ENCODE results near the gene OR10AG1.

OR10AG1 gene

DNA sequence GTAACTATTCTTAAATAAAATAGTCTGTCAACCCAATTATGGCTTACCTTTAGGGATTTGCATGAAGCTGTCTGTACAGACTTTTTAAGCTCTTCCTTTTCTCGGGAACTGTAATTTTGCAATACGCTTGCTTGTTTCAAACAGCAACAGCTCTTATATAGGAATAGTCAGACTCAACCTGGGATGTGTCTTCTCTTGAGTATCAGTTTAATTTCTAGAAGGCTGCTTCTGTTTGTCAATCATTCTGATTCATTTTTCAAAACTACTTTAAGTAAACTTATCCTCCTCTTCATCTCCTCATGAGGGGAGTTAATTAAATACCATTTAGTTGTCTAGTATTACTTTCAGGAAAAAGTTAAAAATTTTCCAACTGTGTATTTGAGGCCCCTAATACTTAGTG lies at the start of gene OR10AG1:
OR10AG1 (minus strand) TSS at position 101 of the 400 bp plus-strand sequence; CDS start at position 63, 38 bp downstream.
- no peaks in the 10 kb centered on the region for H3K36me3 ChIP-seq (ENCODE audit: control insufficient read depth, insufficient read depth, low read length)
- H3K27ac ChIP-seq (ENCODE audit: low read depth, low read length) = no peak within 1 kb of the TSS
- no peak within 1 kb of the TSS for H3K9ac ChIP-seq (ENCODE audit: low read length)
- H3K27me3 ChIP-seq (ENCODE audit: control insufficient read depth, insufficient read depth, low read length) = no peaks in the 10 kb centered on the region
- no peak within 1 kb of the TSS for H3K4me3 ChIP-seq (ENCODE audit: low read length)
- no peaks in the 10 kb centered on the region for H3K4me1 ChIP-seq (ENCODE audit: control insufficient read depth, insufficient read depth, low read length)

DNA sequence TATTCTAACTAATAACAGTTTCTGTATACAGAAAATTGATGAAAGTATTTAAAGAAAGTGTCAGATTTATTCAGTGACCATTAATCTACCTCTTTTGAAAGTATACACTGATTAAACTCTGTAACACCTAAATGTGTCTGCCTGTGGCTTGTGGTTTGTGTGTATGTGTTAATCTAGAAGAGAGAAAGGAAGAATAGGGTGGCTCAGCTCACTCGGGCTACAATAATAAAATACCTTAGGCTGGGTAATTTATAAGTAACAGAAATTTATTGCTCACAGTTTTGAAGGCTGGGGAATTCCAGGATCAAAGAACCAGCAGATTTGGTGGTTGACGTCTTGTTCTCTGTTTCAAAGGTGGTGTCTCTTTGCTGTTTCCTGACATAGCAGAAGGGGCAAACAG lies 44.1 kb upstream of the OR10AG1 start:
- H3K4me1 ChIP-seq (ENCODE audit: control insufficient read depth, insufficient read depth, low read length) = no peaks in the 10 kb centered on the region
- no peaks in the 10 kb centered on the region for H3K27me3 ChIP-seq (ENCODE audit: control insufficient read depth, insufficient read depth, low read length)
- H3K27ac ChIP-seq (ENCODE audit: low read depth, low read length) = no peak overlapping the region
- H3K9ac ChIP-seq (ENCODE audit: low read length) = no peak overlapping the region
- H3K4me3 ChIP-seq (ENCODE audit: low read length) = no peak overlapping the region
- H3K36me3 ChIP-seq (ENCODE audit: control insufficient read depth, insufficient read depth, low read length) = no peaks in the 10 kb centered on the region

GRCh38 chr11:56010716-56011115 lies 41.0 kb upstream of the OR10AG1 start:
- no peaks in the 10 kb centered on the region for H3K36me3 ChIP-seq (ENCODE audit: control insufficient read depth, insufficient read depth, low read length)
- no peak overlapping the region for H3K4me3 ChIP-seq (ENCODE audit: low read length)
- no peaks in the 10 kb centered on the region for H3K27me3 ChIP-seq (ENCODE audit: control insufficient read depth, insufficient read depth, low read length)
- H3K9ac ChIP-seq (ENCODE audit: low read length) = no peak overlapping the region
- no peaks in the 10 kb centered on the region for H3K4me1 ChIP-seq (ENCODE audit: control insufficient read depth, insufficient read depth, low read length)
- H3K27ac ChIP-seq (ENCODE audit: low read depth, low read length) = no peak overlapping the region

DNA sequence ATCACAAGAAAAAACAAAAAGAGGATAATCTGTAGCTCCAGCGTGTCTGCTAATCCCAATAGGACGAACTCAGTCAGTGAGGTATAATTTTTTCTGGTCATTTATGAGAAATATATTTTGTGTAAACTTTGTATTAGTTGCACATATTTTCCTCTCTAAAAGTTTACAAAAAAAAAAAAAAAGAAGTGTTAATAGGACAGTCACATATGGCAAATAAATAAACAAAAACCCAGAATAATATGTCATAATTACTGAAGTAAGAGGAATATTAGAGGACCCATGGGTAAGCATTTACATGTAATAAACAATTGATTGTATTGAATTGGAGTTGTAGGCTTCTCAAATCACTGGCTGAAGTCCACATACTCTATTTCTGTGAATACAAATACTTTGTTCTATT lies 24.8 kb upstream of the OR10AG1 start, which contains the start of gene OR5F1:
OR5F1 (minus strand) TSS at position 101 of the 400 bp plus-strand sequence; CDS start at position 101, 0 bp downstream.
- H3K27ac ChIP-seq (ENCODE audit: low read depth, low read length) = no peak within 1 kb of the TSS
- H3K27me3 ChIP-seq (ENCODE audit: control insufficient read depth, insufficient read depth, low read length) = no peaks in the 10 kb centered on the region
- no peak within 1 kb of the TSS for H3K9ac ChIP-seq (ENCODE audit: low read length)
- no peaks in the 10 kb centered on the region for H3K4me1 ChIP-seq (ENCODE audit: control insufficient read depth, insufficient read depth, low read length)
- H3K36me3 ChIP-seq (ENCODE audit: control insufficient read depth, insufficient read depth, low read length) = no peaks in the 10 kb centered on the region
- H3K4me3 ChIP-seq (ENCODE audit: low read length) = no peak within 1 kb of the TSS

DNA sequence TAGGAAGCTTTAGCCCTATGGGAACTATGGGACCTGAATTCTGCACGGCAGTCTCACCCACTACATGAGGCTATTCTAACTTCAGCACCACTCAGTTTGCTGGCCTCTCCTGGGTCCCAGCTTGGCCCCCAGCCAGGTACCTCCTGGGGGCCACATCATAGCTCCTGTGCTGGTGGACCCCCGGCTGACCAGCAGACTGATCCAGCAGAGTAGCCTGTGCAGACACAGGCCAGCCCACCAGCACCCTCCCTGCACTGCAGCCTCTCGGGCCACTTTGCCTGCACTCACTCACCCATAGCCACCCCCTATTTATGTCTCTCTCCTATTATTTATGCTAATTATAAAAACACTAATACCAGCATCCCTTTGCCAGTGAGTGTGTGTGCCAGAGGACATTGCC lies 1.2 kb upstream of the OR10AG1 start:
- H3K36me3 ChIP-seq (ENCODE audit: control insufficient read depth, insufficient read depth, low read length) = no peaks in the 10 kb centered on the region

DNA sequence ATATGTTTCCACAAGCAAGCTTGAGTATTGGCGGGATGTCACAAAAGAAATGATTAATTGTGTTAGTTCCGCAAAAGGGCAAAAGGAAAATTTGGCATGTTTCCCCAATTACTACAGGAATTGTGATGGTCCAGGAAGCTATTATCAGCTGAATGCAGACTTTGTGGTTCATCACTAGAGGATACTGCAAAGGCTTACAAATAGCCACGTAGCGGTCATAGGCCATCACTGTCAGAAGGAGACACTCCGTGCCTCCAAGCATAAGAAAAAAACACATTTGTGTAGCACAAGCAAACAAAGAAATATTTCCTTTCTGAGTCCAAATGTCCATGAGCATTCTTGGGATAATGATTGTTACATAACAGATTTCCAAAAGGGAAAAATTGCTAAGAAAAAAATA lies 1.8 kb downstream of the OR10AG1 start:
- Histone ChIP-seq H3K4me3 (ENCODE audit: low read length) (no peak overlapping the region), H3K36me3 (ENCODE audit: control insufficient read depth, insufficient read depth, low read length) (no peaks in the 10 kb centered on the region), H3K27ac (ENCODE audit: low read depth, low read length) (no peak overlapping the region), H3K9ac (ENCODE audit: low read length) (no peak overlapping the region), H3K27me3 (ENCODE audit: control insufficient read depth, insufficient read depth, low read length) (no peaks in the 10 kb centered on the region), H3K4me1 (ENCODE audit: control insufficient read depth, insufficient read depth, low read length) (no peaks in the 10 kb centered on the region)

More for the DNA sequence above, 1.2 kb upstream of the OR10AG1 start:
- Histone ChIP-seq H3K9ac (ENCODE audit: low read length) (no peak overlapping the region), H3K27ac (ENCODE audit: low read depth, low read length) (no peak overlapping the region), H3K4me1 (ENCODE audit: control insufficient read depth, insufficient read depth, low read length) (no peaks in the 10 kb centered on the region), H3K4me3 (ENCODE audit: low read length) (no peak overlapping the region), H3K27me3 (ENCODE audit: control insufficient read depth, insufficient read depth, low read length) (no peaks in the 10 kb centered on the region)

DNA sequence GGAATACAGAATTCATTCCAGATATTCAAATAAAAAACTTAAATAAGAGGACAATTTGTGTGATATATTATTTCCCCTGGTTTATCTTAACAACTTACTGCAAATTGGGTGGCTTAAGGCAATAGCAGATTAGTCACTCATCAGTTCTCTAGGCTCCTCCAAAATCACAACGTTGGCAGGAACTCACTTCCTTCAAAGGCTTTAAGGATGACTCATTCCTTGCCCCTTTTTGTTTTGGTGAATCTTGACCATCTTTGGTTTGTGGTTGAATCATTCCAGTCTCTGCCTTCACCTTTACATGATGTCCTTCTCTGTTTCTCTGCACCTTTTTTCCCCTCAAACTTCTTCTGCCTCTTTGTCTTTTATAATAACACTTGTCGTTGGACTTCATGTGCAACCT lies 3.4 kb downstream of the OR10AG1 start:
- no peak overlapping the region for H3K27ac ChIP-seq (ENCODE audit: low read depth, low read length)
- H3K27me3 ChIP-seq (ENCODE audit: control insufficient read depth, insufficient read depth, low read length) = no peaks in the 10 kb centered on the region
- H3K4me1 ChIP-seq (ENCODE audit: control insufficient read depth, insufficient read depth, low read length) = no peaks in the 10 kb centered on the region
- no peaks in the 10 kb centered on the region for H3K36me3 ChIP-seq (ENCODE audit: control insufficient read depth, insufficient read depth, low read length)
- no peak overlapping the region for H3K9ac ChIP-seq (ENCODE audit: low read length)
- H3K4me3 ChIP-seq (ENCODE audit: low read length) = no peak overlapping the region

DNA sequence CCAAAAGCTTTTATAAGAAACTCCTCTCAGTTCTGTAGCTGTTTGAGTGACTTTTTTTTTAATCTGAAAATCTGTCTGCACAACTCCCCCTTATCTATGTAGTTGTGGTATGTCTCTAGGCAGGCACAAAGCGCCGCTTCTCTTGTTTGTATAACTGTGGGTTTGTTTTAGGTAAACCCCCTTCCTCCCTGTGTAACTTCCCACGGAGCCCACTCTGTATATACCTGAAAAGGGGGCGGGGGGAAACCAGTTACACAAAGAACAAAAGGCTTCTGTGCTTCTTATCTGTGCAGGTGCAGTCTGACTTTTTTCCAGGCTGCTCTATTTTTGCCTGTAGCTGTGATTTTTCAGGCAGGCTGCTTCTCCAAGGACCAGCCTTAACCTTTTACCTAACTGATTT lies 13.2 kb downstream of the OR10AG1 start:
- H3K9ac ChIP-seq (ENCODE audit: low read length) = no peak overlapping the region
- H3K4me1 ChIP-seq (ENCODE audit: control insufficient read depth, insufficient read depth, low read length) = no peaks in the 10 kb centered on the region
- H3K27ac ChIP-seq (ENCODE audit: low read depth, low read length) = no peak overlapping the region
- H3K4me3 ChIP-seq (ENCODE audit: low read length) = no peak overlapping the region
- H3K27me3 ChIP-seq (ENCODE audit: control insufficient read depth, insufficient read depth, low read length) = no peaks in the 10 kb centered on the region
- no peaks in the 10 kb centered on the region for H3K36me3 ChIP-seq (ENCODE audit: control insufficient read depth, insufficient read depth, low read length)

DNA sequence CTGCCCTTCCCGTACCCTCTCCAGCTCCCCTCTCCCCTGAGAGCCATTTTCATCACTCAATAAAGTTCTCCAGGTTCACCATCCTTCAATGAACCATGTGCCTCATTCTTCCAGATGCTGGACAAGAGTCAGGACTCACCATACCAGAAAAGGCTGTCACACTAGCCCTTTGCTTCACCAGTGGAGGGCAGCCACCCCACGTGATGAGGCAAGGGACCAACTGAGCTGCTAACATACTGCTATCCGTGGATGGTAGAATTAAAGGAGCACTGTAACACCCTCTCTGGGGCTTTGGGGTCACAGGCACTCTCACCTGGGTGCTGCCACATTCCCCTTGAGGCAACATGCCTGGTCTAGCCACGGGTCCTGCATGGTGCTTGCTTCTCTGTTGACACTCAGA lies 20.4 kb downstream of the OR10AG1 start:
- no peak overlapping the region for H3K9ac ChIP-seq (ENCODE audit: low read length)
- H3K27me3 ChIP-seq (ENCODE audit: control insufficient read depth, insufficient read depth, low read length) = no peaks in the 10 kb centered on the region
- no peak overlapping the region for H3K27ac ChIP-seq (ENCODE audit: low read depth, low read length)
- no peaks in the 10 kb centered on the region for H3K36me3 ChIP-seq (ENCODE audit: control insufficient read depth, insufficient read depth, low read length)
- H3K4me3 ChIP-seq (ENCODE audit: low read length) = no peak overlapping the region
- no peaks in the 10 kb centered on the region for H3K4me1 ChIP-seq (ENCODE audit: control insufficient read depth, insufficient read depth, low read length)

DNA sequence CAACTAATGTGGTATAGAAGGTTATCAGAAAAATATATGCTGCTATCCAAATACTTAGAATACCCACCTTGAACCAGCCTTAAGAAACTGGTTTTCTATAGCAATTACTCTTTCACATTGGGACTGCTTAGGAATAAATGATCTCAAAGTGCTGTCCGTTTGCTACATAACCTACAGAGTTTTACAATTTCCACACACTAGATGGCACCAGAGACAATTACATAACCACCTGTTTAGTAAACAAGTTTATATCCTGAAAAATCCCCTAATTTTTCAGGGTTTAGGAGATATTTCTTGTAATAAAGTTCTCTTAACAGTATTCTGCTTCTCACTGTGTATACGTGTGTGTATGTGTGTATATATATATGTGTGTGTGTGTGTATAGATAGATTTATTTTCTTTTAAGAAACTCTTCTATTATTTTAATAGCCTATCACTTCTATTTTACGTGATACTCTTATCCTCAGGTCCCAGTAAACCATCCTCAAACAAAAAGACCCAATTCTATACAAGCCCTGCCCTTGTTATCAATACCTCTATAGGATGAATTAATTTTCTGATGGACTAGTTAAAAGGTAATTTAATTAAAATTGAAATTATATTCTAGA lies 26.9 kb downstream of the OR10AG1 start:
- H3K36me3 ChIP-seq (ENCODE audit: control insufficient read depth, insufficient read depth, low read length) = no peaks in the 10 kb centered on the region
- H3K4me3 ChIP-seq (ENCODE audit: low read length) = no peak overlapping the region
- H3K27ac ChIP-seq (ENCODE audit: low read depth, low read length) = no peak overlapping the region
- H3K9ac ChIP-seq (ENCODE audit: low read length) = no peak overlapping the region
- no peaks in the 10 kb centered on the region for H3K27me3 ChIP-seq (ENCODE audit: control insufficient read depth, insufficient read depth, low read length)
- H3K4me1 ChIP-seq (ENCODE audit: control insufficient read depth, insufficient read depth, low read length) = no peaks in the 10 kb centered on the region

DNA sequence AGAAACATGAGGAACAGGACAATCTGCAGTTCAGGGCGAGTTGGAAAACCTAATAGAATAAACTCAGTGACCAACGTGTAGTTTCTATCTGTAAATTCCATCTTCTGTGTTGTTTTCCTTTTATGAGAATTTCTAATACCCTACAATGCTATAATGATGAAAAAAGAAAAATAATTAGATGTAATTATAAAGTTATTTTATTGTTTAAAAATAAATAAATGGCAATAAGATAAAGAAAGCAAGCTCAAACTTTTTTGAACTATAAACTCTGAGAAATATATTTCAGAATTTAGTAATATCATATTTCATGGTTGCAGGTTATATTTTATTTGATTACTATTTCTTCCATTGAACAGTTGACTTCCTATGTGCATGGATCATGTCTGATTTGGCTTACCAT lies 33.4 kb downstream of the OR10AG1 start, which contains the start of gene OR5I1:
OR5I1 (minus strand) TSS at position 101 of the 400 bp plus-strand sequence; CDS start at position 101, 0 bp downstream.
- Histone ChIP-seq H3K4me1 (ENCODE audit: control insufficient read depth, insufficient read depth, low read length) (no peaks in the 10 kb centered on the region), H3K9ac (ENCODE audit: low read length) (no peak within 1 kb of the TSS), H3K27me3 (ENCODE audit: control insufficient read depth, insufficient read depth, low read length) (no peaks in the 10 kb centered on the region), H3K36me3 (ENCODE audit: control insufficient read depth, insufficient read depth, low read length) (no peaks in the 10 kb centered on the region), H3K27ac (ENCODE audit: low read depth, low read length) (no peak within 1 kb of the TSS), H3K4me3 (ENCODE audit: low read length) (no peak within 1 kb of the TSS)

DNA sequence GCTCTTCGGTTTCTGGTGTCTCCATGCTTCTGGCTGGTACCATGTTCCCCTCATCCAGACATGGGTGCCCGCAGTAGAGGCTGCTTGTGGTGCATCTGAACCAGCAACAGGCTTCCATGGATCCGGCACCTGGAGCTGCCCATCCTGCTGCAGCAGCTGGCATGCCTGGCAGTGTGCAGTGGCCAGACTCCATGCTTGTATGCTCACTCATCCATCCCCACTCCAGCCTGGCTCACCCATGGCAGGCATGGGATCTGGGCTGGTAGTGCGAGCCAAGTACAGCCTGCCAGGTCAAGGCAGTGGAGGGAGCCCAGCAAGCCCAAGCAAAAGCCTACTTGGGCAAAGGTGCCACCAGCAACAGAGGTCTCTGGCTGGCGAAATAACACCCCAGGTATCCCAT lies 49.2 kb downstream of the OR10AG1 start:
- Histone ChIP-seq H3K27ac (ENCODE audit: low read depth, low read length) (no peak overlapping the region), H3K4me1 (ENCODE audit: control insufficient read depth, insufficient read depth, low read length) (no peaks in the 10 kb centered on the region), H3K27me3 (ENCODE audit: control insufficient read depth, insufficient read depth, low read length) (no peaks in the 10 kb centered on the region), H3K36me3 (ENCODE audit: control insufficient read depth, insufficient read depth, low read length) (no peaks in the 10 kb centered on the region), H3K9ac (ENCODE audit: low read length) (no peak overlapping the region), H3K4me3 (ENCODE audit: low read length) (no peak overlapping the region)
